Osteoblast (primary cell): ENCODE measurements around the gene CGGBP1. TPM values are rescaled to one million over a fixed set of nuclear protein-coding genes. Genes with fewer than 3 reads are reported as not detected.

ENCODE experiments used
- DNase-seq: peaks from one replicate; pipeline ENCODE4 v3.0.0; 2011; ENCODE audit warnings: low spot score, mixed read lengths; ENCODE audit not compliant: insufficient read length; ENCODE audit errors: missing footprints
- H2AFZ ChIP-seq: 2 replicates; pipeline ENCODE4 v1.6.0; 2011; ENCODE audit warnings: mild to moderate bottlenecking, low read length
- H3K27ac ChIP-seq: 2 replicates; pipeline ENCODE4 v1.5.1; 2011; ENCODE audit warnings: mild to moderate bottlenecking, low read depth, low read length, moderate library complexity
- H3K27me3 ChIP-seq: 2 replicates; pipeline ENCODE4 v1.6.0; 2012; ENCODE audit warnings: mild to moderate bottlenecking, control low read depth, inconsistent platforms, low read length, moderate library complexity; ENCODE audit not compliant: insufficient read depth
- H3K36me3 ChIP-seq: 2 replicates; pipeline ENCODE4 v1.5.1; 2011; ENCODE audit warnings: mild to moderate bottlenecking, low read length, control low read depth, moderate library complexity; ENCODE audit not compliant: insufficient read depth
- H3K4me1 ChIP-seq: 2 replicates; pipeline ENCODE4 v1.5.1; 2011; ENCODE audit warnings: mild to moderate bottlenecking, low read length, control low read depth, moderate library complexity; ENCODE audit not compliant: insufficient read depth
- H3K4me2 ChIP-seq: 2 replicates; pipeline ENCODE4 v1.6.0; 2011; ENCODE audit warnings: mild to moderate bottlenecking, low read length; ENCODE audit not compliant: insufficient read depth
- H3K4me3 ChIP-seq: fragments of 200-600 bp; sonication (generic); 3 replicates; pipeline ENCODE4 v1.5.1; 2012; ENCODE audit warnings: mild to moderate bottlenecking, low read length, inconsistent platforms; ENCODE audit not compliant: insufficient read depth
- H3K79me2 ChIP-seq: 2 replicates; pipeline ENCODE4 v1.6.0; 2012; ENCODE audit warnings: mild to moderate bottlenecking, low read length, control low read depth, inconsistent platforms; ENCODE audit not compliant: insufficient read depth
- H3K9me3 ChIP-seq: 2 replicates; pipeline ENCODE4 v1.5.1; 2011; ENCODE audit warnings: low read depth, low read length, control low read depth
- H4K20me1 ChIP-seq: 2 replicates; pipeline ENCODE4 v1.6.0; 2012; ENCODE audit warnings: mild to moderate bottlenecking, low read length, control low read depth; ENCODE audit not compliant: insufficient read depth
- total RNA-seq: library from RNA; depleted of rRNA; stranded (reverse); fragments of >200 nt; gene quantifications from 2 replicates; pipeline ENCODE4 v1.2.3, GENCODE V29; 2012
- TF ChIP-seq, protein P1 (sequence below): IDR thresholded peaks from 2 replicates; pipeline ENCODE4 v1.5.1; 2011; ENCODE audit warnings: mild to moderate bottlenecking, low read depth, low read length, moderate library complexity; ENCODE audit errors: extremely low read depth

The CGGBP1 gene
- total RNA-seq, 1 donor, result 107 TPM

DNA sequence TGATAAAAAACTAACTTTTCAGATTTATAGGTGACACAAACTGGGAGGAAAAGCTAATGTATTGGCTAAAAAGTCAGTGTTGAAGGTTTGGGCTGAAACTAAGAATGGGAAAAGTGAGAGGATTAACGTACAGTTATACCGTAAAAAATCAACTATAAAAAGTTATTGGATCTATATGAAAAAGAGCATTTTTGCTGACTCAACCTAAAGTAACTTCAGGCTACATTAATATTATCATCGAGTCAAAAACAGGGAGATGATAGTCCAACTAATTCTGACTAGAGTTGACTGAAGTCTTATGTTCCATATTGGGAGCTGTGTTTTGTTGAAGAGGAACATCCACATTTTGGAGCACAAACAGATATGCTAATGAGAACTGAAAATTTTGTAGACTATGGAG lies 20.1 kb upstream of the CGGBP1 start:
- Histone ChIP-seq H3K27ac (no peak overlapping the region), H3K9me3 (no peaks in the 10 kb centered on the region), H3K4me3 (no peak overlapping the region), H3K4me1 (no peaks in the 10 kb centered on the region), H3K27me3 (no peaks in the 10 kb centered on the region), H3K4me2 (no peak overlapping the region), H4K20me1 (peaks cover 24% of the 10 kb centered on the region), H2AFZ (no peak overlapping the region), H3K79me2 (peaks cover 87% of the 10 kb centered on the region), H3K36me3 (no peaks in the 10 kb centered on the region)
- TF ChIP-seq, protein P1, sequence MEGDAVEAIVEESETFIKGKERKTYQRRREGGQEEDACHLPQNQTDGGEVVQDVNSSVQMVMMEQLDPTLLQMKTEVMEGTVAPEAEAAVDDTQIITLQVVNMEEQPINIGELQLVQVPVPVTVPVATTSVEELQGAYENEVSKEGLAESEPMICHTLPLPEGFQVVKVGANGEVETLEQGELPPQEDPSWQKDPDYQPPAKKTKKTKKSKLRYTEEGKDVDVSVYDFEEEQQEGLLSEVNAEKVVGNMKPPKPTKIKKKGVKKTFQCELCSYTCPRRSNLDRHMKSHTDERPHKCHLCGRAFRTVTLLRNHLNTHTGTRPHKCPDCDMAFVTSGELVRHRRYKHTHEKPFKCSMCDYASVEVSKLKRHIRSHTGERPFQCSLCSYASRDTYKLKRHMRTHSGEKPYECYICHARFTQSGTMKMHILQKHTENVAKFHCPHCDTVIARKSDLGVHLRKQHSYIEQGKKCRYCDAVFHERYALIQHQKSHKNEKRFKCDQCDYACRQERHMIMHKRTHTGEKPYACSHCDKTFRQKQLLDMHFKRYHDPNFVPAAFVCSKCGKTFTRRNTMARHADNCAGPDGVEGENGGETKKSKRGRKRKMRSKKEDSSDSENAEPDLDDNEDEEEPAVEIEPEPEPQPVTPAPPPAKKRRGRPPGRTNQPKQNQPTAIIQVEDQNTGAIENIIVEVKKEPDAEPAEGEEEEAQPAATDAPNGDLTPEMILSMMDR, result no peak
- no peak for DNase-seq

- Histone ChIP-seq H3K36me3 (no peaks in the 10 kb centered on the region), H4K20me1 (peaks cover 30% of the 10 kb centered on the region), H3K27me3 (no peaks in the 10 kb centered on the region), H3K4me2 (no peak overlapping the region), H3K4me3 (no peak overlapping the region), H3K79me2 (peaks cover 90% of the 10 kb centered on the region), H2AFZ (no peak overlapping the region), H3K9me3 (no peaks in the 10 kb centered on the region), H3K4me1 (no peaks in the 10 kb centered on the region), H3K27ac (no peak overlapping the region)
- DNase-seq, result no peak
- TF ChIP-seq, protein P1, result no peak
Observed at GRCh38 chr3:88076712-88077111, 17.9 kb upstream of the CGGBP1 start.

GRCh38 chr3:88075497-88075896 lies 16.7 kb upstream of the CGGBP1 start:
- peaks cover 30% of the 10 kb centered on the region for H4K20me1 ChIP-seq
- no peaks in the 10 kb centered on the region for H3K4me1 ChIP-seq
- H3K27me3 ChIP-seq, result no peaks in the 10 kb centered on the region
- no peak overlapping the region for H3K27ac ChIP-seq
- no peak overlapping the region for H2AFZ ChIP-seq
- no peak for DNase-seq
- H3K9me3 ChIP-seq, result no peaks in the 10 kb centered on the region
- no peaks in the 10 kb centered on the region for H3K36me3 ChIP-seq
- TF ChIP-seq, protein P1, result no peak
- H3K4me3 ChIP-seq, result no peak overlapping the region
- H3K79me2 ChIP-seq, result peaks cover 88% of the 10 kb centered on the region
- H3K4me2 ChIP-seq, result no peak overlapping the region

DNA sequence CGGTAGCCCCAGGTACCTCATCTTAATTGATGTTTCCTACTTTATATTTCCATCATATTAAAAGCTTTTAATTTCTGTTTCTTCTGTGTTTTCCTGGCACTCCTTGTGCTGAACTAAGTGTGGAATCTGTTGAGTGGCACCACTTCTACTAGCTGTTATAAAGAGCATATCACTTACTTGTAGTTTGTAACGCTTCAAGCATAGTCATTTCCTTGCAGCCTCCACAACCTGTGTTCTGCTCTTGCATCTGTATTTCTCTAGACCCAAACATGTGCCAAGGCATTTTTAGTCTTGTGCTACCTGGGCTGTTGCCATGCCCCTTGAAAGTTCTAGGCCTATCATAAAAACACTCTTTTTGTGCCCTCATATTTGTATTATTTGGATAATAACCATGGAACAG lies 16.3 kb upstream of the CGGBP1 start:
- Histone ChIP-seq H4K20me1 (peaks cover 28% of the 10 kb centered on the region), H3K79me2 (peaks cover 90% of the 10 kb centered on the region), H3K27ac (no peak overlapping the region), H3K4me2 (no peak overlapping the region), H3K4me1 (no peaks in the 10 kb centered on the region), H3K9me3 (no peaks in the 10 kb centered on the region), H2AFZ (no peak overlapping the region), H3K36me3 (no peaks in the 10 kb centered on the region), H3K27me3 (no peaks in the 10 kb centered on the region), H3K4me3 (no peak overlapping the region)
- no peak for DNase-seq
- TF ChIP-seq, protein P1, result no peak
